GM18861 (cell line): ENCODE measurements around the gene ETV6.
"Not testable (repeated sequence)": the region's sequence is repeated elsewhere in the genome, so short reads cannot be mapped to it uniquely, and the experiment has no call there.

Source experiments
- ATAC-seq: cut with Tn5 transposase; IDR thresholded peaks from one replicate; pipeline ENCODE4 v1.9.1; 2021; ENCODE audit not compliant: unreplicated experiment

ETV6 gene

DNA sequence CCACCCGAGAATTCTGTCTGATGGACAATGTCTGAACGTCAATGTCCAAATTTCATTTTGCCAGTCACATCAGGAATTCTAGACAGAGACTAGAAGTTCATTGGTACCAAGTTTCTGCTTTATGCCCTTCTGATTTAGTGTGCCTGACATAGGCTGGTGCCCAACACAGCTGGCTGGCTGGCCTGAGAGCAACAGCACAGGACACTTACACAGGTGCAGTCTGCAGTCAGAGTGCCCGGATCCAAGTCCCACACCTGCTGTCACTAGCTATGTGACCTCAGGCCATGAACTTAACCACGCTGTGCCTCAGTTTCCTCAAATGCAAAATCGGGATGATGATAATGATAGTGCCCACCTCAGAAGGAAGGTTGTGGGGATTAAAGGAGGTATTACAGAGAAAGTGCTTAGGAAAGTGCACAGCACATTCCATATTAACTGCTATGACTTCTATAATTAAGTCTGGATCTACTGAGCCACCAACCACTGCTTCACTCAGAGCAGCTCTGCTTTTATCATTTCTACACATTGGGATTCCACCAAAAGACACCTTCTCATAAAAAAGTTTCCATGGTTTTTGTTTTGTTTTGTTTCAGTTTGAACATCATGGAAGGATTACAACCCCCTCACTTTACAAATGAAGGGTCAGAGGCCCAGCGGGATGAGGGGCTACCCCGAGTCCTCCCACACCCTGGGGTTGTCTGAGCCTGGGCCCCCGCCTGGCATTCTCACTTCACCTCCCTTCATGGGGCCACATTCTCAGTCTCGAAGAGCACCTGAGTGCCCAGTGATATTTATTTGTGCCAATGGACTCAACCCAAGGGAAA lies 252.4 kb downstream of the ETV6 start:
- no peak for ATAC-seq

- ATAC-seq: no peak
Observed at GRCh38 chr12:11902525-11902875, 253.0 kb downstream of the ETV6 start.

DNA sequence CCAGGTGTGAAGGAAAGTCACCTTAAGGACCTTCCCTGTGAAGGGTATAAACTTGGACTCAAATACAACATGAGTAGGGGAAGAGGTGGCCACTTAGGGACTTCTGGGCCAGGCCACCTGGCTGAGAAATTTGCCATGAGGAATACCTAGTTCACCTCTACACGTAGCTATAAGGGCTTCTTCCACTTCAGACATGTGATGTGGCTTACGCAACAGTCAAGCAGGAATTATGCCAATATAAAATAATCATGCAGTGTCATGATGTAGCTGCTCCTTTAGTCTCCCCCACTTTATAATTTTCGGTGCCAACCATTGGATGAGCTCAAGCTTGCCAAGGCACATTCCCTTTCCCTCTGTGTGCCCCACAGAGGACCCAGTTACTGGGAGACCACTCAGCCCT lies 254.7 kb downstream of the ETV6 start:
- ATAC-seq: no peak

DNA sequence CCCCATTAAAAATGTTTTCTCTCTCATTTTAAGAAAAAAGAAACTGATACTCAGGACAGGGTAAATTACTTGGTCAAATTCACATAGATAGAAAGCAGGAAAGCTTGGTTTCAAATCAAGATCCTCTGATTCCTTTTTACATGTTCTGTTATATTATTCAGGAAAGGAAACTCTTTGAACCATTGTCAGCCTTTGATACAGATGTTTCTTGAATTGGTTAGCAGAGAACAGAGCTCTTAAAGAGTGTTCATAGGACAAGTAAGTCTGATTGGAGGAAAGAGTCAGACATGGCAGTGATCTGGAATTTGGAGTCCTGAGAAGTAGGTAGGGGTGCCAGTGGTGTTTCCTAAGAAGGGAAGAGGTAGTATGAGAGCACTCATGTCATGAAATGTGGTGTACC lies 256.1 kb downstream of the ETV6 start:
- no peak for ATAC-seq

GRCh38 chr12:11906286-11906935 lies 256.9 kb downstream of the ETV6 start:
- no peak for ATAC-seq

DNA sequence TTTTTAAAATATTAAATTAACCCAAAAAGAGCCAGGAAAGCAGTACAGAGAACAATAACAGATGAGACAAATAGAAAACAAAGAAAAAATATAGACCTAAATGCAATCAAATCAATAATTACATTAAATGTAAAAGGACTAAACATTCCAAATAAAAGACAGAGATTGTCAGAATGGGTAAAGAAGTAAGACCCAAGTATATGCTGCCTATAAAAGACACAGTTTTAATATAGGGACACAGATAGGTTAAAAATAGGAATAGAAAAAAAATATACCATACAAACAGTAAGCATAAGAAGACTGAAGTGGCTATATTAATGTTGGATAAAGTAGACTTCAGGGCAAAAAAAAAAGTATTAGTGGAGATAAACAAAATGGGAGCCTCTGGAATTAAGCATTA lies 258.2 kb downstream of the ETV6 start:
- ATAC-seq: no peak

- not testable (repeated sequence) for ATAC-seq
Observed at GRCh38 chr12:11909406-11909805, 259.9 kb downstream of the ETV6 start.

DNA sequence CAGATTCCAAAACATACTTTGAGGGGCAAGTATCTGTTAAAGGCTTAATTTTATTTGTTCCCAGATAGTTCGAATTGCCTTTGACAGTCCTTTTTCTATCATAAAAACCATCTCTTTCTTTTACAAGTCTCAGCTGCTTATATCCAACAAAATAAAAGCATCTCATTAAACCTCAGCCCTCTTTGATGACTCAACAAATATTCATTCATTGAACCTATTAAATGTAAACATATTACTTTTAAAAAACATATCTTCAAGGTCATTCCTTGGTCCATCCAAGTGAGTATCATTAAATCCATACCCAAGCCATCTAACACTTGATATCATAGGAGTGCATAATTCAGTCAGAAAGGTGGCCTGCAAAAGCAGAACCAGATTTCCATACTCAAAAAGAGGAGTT lies 266.6 kb downstream of the ETV6 start:
- ATAC-seq: no peak

DNA sequence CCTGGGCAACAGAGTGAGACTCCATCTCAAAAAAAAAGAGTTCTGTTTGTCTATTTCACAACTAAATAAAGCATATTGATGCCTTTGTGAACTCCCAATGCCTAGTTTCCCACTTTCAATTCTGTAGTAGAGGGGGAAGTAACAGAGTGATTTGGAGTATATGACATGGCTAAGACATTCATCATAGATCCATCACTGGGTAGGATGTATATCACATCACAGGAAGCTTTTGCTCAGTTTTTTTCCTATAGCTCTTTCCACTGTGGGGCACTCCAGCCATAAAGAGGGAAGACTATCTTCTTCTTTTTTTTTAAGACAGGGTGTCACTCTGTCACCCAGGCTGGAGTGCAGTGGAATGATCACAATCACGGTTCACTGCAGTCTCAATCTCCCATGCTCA lies 267.3 kb downstream of the ETV6 start:
- no peak for ATAC-seq

- ATAC-seq: no peak
Observed at GRCh38 chr12:11917501-11917900, 268.0 kb downstream of the ETV6 start.

GRCh38 chr12:11920231-11920630 lies 270.8 kb downstream of the ETV6 start:
- no peak for ATAC-seq

GRCh38 chr12:11922361-11922760 lies 272.9 kb downstream of the ETV6 start:
- ATAC-seq: no peak

DNA sequence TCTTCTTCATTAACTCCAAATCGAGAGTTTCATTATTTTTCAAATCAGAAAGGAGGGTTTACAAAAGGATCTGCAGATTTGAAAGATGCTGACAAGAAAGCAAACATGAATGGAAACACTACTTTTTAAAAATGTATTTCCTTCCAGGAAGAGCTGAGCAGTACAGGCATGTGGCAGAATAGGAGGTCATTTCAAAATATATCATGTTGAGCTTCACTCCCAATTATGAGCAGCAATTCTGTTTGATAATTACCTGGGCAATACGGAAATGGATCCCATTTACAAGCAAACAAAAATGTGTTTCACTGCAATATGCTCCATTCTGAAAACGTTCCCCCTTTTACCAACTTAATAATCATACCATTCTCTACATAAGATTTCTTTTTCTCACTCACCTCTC lies 273.6 kb downstream of the ETV6 start:
- ATAC-seq: no peak

DNA sequence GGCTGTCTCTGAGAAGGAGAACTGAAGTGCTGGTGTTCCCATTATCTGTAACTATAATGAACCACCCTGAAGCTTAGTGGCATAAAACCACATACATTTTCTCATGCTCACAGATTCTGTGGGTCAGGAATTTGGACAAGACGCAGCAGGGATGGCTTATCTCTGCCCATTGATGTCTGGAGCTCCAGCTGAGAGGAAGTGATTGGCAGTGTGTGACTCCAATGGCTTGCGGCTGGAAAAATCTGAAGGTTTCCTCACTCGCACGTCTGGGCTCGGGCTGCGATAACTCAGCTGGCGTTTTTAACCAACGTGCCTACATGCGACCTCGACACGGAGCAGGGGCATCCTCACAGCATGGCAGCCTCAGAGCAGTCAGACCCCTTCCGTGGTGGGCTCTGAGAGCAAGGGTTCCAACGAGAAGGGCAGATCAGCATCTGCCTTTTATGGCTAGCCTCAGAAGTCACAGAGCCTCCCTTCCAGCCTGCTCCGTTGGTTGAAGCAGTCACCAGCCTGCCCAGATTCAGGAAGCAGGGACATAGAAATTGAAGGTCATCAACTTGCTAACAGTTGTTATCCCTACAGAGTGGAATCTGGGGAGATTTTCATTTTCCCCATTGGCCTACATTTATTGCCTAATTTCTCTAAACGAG lies 277.9 kb downstream of the ETV6 start:
- ATAC-seq: no peak

DNA sequence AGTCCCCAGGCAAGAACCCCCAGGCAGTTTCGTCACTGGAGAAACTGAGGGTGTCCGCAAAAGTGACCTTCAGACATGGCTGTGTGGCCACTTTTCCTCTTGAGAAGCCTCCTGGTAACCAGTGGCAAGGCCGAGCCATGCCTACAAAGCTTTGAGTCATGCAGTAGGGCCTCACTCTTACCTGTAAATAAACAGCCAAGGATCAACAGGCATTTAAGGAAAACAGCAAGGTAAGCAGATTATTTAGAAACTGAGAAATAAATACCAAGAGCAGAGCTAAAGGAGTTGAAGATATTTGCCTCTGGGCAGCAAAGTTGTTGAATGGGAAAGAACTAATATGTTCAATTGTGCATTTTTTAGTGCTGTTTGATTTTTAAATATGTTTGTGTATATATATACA lies 280.2 kb downstream of the ETV6 start:
- no peak for ATAC-seq

GRCh38 chr12:11939223-11939622 lies 289.7 kb downstream of the ETV6 start:
- no peak for ATAC-seq

DNA sequence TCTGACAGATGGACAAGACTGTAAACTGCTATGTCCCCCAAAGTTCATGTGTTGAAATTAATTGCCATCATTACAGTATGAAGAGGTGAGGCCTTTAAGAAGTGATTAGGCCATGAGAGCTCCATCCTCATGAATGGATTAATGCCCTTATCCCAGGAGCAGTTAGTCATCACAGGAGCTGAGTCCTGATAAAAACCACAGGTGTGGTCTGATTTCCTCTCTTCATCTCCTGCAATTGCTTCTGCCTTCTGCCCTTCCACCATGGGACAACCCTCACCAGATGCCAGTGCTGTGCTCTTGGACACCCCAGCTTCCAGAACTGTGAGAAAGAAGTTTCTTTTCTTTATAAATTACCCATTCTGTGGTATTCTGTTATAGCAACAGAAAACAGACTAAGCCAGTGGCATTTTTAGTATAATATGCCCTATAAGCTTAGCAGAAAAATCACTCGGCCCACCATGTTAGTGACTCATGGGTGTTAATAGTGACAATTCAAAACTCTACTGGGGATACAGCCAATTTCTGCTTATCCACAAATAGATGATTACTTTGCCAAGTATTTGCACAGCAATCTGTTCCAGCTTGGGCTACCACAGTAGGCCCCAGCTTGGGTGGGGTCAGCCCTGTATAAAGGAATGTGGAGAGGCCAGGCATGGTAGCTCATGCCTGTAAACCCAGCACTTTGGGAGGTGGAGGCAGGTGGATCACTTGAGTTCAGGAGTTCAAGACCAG lies 292.3 kb downstream of the ETV6 start:
- no peak for ATAC-seq

- no peak for ATAC-seq
Observed at GRCh38 chr12:11943919-11944700, 294.6 kb downstream of the ETV6 start.
